HCT116 (cell line): ENCODE data around the gene TNFRSF14. TPM values are rescaled to one million over a fixed set of nuclear protein-coding genes. Genes with fewer than 3 reads are reported as not detected.

Source experiments
- ATAC-seq: fragments of 200-7000 bp; cut with Tn5 transposase; 2 replicates; pipeline ENCODE4 v1.9.1; 2020; ENCODE audit warnings: mild to moderate bottlenecking, moderate library complexity
- BruUV-seq: library from RNA; stranded (reverse); fragments of 400-500 nt; replicated peaks from 2 replicates; lab custom pipeline; 2021; lab: Mats Ljungman, UMichigan
- CTCF ChIA-PET: fragments of 300-600 bp; sonication (Branson Sonifier 250); formaldehyde crosslinking; loops from one replicate; lab custom pipeline; 2021; ENCODE audit warnings: antibody characterized with exemption; lab: Charles Lee
- POLR2A ChIA-PET: fragments of 300-600, 350-600 bp; sonication (Branson Sonifier 250); formaldehyde crosslinking; loops from one replicate; lab custom pipeline; 2021; ENCODE audit warnings: antibody characterized with exemption; lab: Charles Lee
- RAD21 ChIA-PET, 2 experiments: fragments of 300-600 bp; sonication (Branson Sonifier 250); formaldehyde crosslinking; loops; one replicate each; lab custom pipeline; 2023; ENCODE audit warnings: low total read pairs in 2 of 2; ENCODE audit not compliant: uncharacterized antibody in 2 of 2, unreplicated experiment in 2 of 2, low non-redundant PET in 1 of 2; lab: Charles Lee
- DNase-seq: peaks from one replicate; pipeline ENCODE4 v3.0.0-alpha.2; 2010; ENCODE audit warnings: low read depth, low spot score
- H2AFZ ChIP-seq: fragments of 200-600 bp; shearing (Covaris generic), sonication (generic); 2 replicates; pipeline ENCODE4 v1.6.1; 2017; ENCODE audit warnings: low read depth, mixed run types, mixed read lengths, antibody characterized with exemption, low read length; ENCODE audit not compliant: poor library complexity, severe bottlenecking
- H3K27ac ChIP-seq: 2 replicates; pipeline ENCODE4 v1.5.1; 2012; ENCODE audit warnings: low read depth, low read length
- H3K27me3 ChIP-seq: fragments of 200-600 bp; sonication (generic); 2 replicates; pipeline ENCODE4 v1.6.1; 2016; ENCODE audit warnings: mixed run types, low read length, mixed read lengths; ENCODE audit not compliant: insufficient read depth
- H3K36me3 ChIP-seq, 2 experiments: fragments of 200-500 bp in 1 of 2; fragments of 200-600 bp in 1 of 2; sonication (Bioruptor generic) in 1 of 2; sonication (generic) in 1 of 2; 2 replicates each; pipeline versions ENCODE4 v1.5.1 to v1.6.1; 2014 to 2016; ENCODE audit warnings: low read length in 2 of 2, inconsistent platforms in 1 of 2, mixed read lengths in 1 of 2, mixed run types in 1 of 2; ENCODE audit not compliant: insufficient read depth in 2 of 2, control insufficient read depth in 1 of 2
- H3K4me1 ChIP-seq, 2 experiments: fragments of 200-600 bp in 1 of 2; sonication (generic) in 1 of 2; 2 replicates each; pipeline versions ENCODE4 v1.5.1 to v1.6.1; 2012 to 2017; ENCODE audit warnings: low read length in 2 of 2, inconsistent platforms in 1 of 2, mild to moderate bottlenecking in 1 of 2, mixed read lengths in 1 of 2, mixed run types in 1 of 2, moderate library complexity in 1 of 2; ENCODE audit not compliant: insufficient read depth in 2 of 2, control insufficient read depth in 1 of 2
- H3K4me2 ChIP-seq: fragments of 200-600 bp; sonication (generic); 2 replicates; pipeline ENCODE4 v1.6.1; 2017; ENCODE audit warnings: mixed run types, low read length, mixed read lengths
- H3K4me3 ChIP-seq, 2 experiments: fragments of 200-600 bp in 1 of 2; sonication (generic) in 1 of 2; replicated peaks in 1 of 2; 2 replicates each; pipeline ENCODE4 v1.5.1; 2011 to 2016; ENCODE audit warnings: low read length in 2 of 2, control low read depth in 1 of 2, low read depth in 1 of 2, mild to moderate bottlenecking in 1 of 2, mixed read lengths in 1 of 2, mixed run types in 1 of 2
- H3K79me2 ChIP-seq: fragments of 200-600 bp; sonication (generic); 2 replicates; pipeline ENCODE4 v1.6.1; 2017; ENCODE audit warnings: mild to moderate bottlenecking, mixed run types, low read length, moderate library complexity, mixed read lengths; ENCODE audit not compliant: insufficient read depth
- H3K9ac ChIP-seq: fragments of 200-600 bp; sonication (generic); 2 replicates; pipeline ENCODE4 v1.6.1; 2016; ENCODE audit warnings: low read length, mixed read lengths
- H3K9me2 ChIP-seq: fragments of 200-600 bp; sonication (generic), shearing (Covaris generic); 2 replicates; pipeline ENCODE4 v1.6.1; 2017; ENCODE audit warnings: mixed run types, mild to moderate bottlenecking, moderate library complexity; ENCODE audit not compliant: insufficient read depth
- H3K9me3 ChIP-seq, 2 experiments: fragments of 200-500 bp in 1 of 2; fragments of 200-600 bp in 1 of 2; sonication (Bioruptor generic) in 1 of 2; sonication (generic) in 1 of 2; 2 replicates each; pipeline ENCODE4 v1.6.1; 2014 to 2017; ENCODE audit warnings: low read length in 2 of 2, mixed read lengths in 2 of 2, inconsistent platforms in 1 of 2, low read depth in 1 of 2, mild to moderate bottlenecking in 1 of 2, mixed run types in 1 of 2, moderate library complexity in 1 of 2; ENCODE audit not compliant: control insufficient read depth in 1 of 2, insufficient read depth in 1 of 2
- H4K20me1 ChIP-seq: fragments of 200-600 bp; sonication (generic), shearing (Covaris generic); 2 replicates; pipeline ENCODE4 v1.6.1; 2017; ENCODE audit warnings: mixed run types, mild to moderate bottlenecking, moderate library complexity; ENCODE audit not compliant: insufficient read depth
- CBX3 ChIP-seq: IDR thresholded peaks from 2 replicates; pipeline ENCODE4 v1.6.1; 2012; ENCODE audit warnings: low read depth
- CTCF ChIP-seq, 3 experiments: fragments of 200-600 bp in 1 of 3; sonication (generic) in 1 of 3; IDR thresholded peaks in 2 of 3; conservative IDR thresholded peaks in 1 of 3; 2 replicates each; pipeline ENCODE4 v1.5.1; 2012 to 2017; ENCODE audit warnings: low read depth in 2 of 3, low read length in 2 of 3, antibody characterized with exemption in 1 of 3, borderline replicate concordance in 1 of 3, control low read depth in 1 of 3, mild to moderate bottlenecking in 1 of 3, mixed read lengths in 1 of 3, mixed run types in 1 of 3, moderate library complexity in 1 of 3; ENCODE audit not compliant: insufficient read depth in 1 of 3
- EGR1 ChIP-seq: IDR thresholded peaks from 2 replicates; pipeline ENCODE4 v1.6.1; 2012; ENCODE audit warnings: low read depth
- ELF1 ChIP-seq: IDR thresholded peaks from 2 replicates; pipeline ENCODE4 v1.6.1; 2012; ENCODE audit warnings: low read depth, borderline replicate concordance
- EZH2 ChIP-seq: fragments of 200-600 bp; sonication (generic); IDR thresholded peaks from 2 replicates; pipeline ENCODE4 v1.6.1; 2017; ENCODE audit warnings: antibody characterized with exemption, mixed run types
- FOSL1 ChIP-seq: IDR thresholded peaks from 2 replicates; pipeline ENCODE4 v1.6.1; 2012; ENCODE audit warnings: low read depth
- JUND ChIP-seq: IDR thresholded peaks from 2 replicates; pipeline ENCODE4 v1.6.1; 2012
- SIN3A ChIP-seq: IDR thresholded peaks from 2 replicates; pipeline ENCODE4 v1.6.1; 2012; ENCODE audit warnings: low read depth
- SP1 ChIP-seq: IDR thresholded peaks from 2 replicates; pipeline ENCODE4 v1.6.1; 2012; ENCODE audit warnings: low read depth
- YY1 ChIP-seq: IDR thresholded peaks from 2 replicates; pipeline ENCODE4 v1.6.1; 2011; ENCODE audit warnings: low read length, low read depth, moderate library complexity, mild to moderate bottlenecking; ENCODE audit not compliant: insufficient replicate concordance; ENCODE audit errors: extremely low read depth
- intact Hi-C: fragments of 100-400 bp; cut with micrococcal nuclease; formaldehyde crosslinking; loops from 2 replicates; pipeline ENCODE4 v1.10.0; 2022
- total RNA-seq: library from RNA; stranded (reverse); gene quantifications from one replicate; pipeline ENCODE4 v1.2.1, GENCODE V29; 2021; ENCODE audit not compliant: unreplicated experiment
- TF ChIP-seq, protein P1 (sequence below): IDR thresholded peaks from 2 replicates; pipeline ENCODE4 v1.6.1; 2012; ENCODE audit warnings: low read depth
- TF ChIP-seq, protein P2 (sequence below): IDR thresholded peaks from 2 replicates; pipeline ENCODE4 v1.6.1; 2012
- TF ChIP-seq, protein P3 (sequence below): IDR thresholded peaks from 2 replicates; pipeline ENCODE4 v1.6.1; 2012

Gene TNFRSF14
- total RNA-seq, 1 experiment from 2014 or later = 0.66 TPM

GRCh38 chr1:2547210-2548067 lies 8.7 kb upstream of the TNFRSF14 start:
- Histone ChIP-seq H3K79me2 (no peaks in the 10 kb centered on the region), H3K4me1 (peaks cover 24 to 44% of the 10 kb centered on the region in 2 experiments), H2AFZ (no peak overlapping the region), H3K4me2 (peak overlapping the region; percentile 97), H3K27ac (peak overlapping the region; percentile 93), H3K9ac (peak overlapping the region; percentile 82), H4K20me1 (no peaks in the 10 kb centered on the region), H3K9me3 (no peaks in the 10 kb centered on the region), H3K27me3 (no peaks in the 10 kb centered on the region), H3K9me2 (no peaks in the 10 kb centered on the region), H3K36me3 (no peaks in the 10 kb centered on the region), H3K4me3 (peak overlapping the region; percentile 66 to 70)
- BruUV-seq = no TSS peak
- TF ChIP-seq JUND = no peak
- no peak for TF ChIP-seq SP1
- TF ChIP-seq EGR1 = no peak
- TF ChIP-seq, protein P1, sequence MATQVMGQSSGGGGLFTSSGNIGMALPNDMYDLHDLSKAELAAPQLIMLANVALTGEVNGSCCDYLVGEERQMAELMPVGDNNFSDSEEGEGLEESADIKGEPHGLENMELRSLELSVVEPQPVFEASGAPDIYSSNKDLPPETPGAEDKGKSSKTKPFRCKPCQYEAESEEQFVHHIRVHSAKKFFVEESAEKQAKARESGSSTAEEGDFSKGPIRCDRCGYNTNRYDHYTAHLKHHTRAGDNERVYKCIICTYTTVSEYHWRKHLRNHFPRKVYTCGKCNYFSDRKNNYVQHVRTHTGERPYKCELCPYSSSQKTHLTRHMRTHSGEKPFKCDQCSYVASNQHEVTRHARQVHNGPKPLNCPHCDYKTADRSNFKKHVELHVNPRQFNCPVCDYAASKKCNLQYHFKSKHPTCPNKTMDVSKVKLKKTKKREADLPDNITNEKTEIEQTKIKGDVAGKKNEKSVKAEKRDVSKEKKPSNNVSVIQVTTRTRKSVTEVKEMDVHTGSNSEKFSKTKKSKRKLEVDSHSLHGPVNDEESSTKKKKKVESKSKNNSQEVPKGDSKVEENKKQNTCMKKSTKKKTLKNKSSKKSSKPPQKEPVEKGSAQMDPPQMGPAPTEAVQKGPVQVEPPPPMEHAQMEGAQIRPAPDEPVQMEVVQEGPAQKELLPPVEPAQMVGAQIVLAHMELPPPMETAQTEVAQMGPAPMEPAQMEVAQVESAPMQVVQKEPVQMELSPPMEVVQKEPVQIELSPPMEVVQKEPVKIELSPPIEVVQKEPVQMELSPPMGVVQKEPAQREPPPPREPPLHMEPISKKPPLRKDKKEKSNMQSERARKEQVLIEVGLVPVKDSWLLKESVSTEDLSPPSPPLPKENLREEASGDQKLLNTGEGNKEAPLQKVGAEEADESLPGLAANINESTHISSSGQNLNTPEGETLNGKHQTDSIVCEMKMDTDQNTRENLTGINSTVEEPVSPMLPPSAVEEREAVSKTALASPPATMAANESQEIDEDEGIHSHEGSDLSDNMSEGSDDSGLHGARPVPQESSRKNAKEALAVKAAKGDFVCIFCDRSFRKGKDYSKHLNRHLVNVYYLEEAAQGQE = no peak
- no peak for TF ChIP-seq CBX3
- TF ChIP-seq ELF1 = no peak
- TF ChIP-seq, protein P2, sequence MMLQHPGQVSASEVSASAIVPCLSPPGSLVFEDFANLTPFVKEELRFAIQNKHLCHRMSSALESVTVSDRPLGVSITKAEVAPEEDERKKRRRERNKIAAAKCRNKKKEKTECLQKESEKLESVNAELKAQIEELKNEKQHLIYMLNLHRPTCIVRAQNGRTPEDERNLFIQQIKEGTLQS = no peak
- no peak for TF ChIP-seq SIN3A
- no peak for TF ChIP-seq CTCF (IDR thresholded peaks at IDR 0.05 in 2 of 3, conservative IDR thresholded peaks at IDR 0.05 in 1 of 3; ENCODE audit: borderline replicate concordance in 1 of 3, insufficient read depth in 1 of 3, low read depth in 2 of 3, low read length in 2 of 3)
- TF ChIP-seq, protein P3, sequence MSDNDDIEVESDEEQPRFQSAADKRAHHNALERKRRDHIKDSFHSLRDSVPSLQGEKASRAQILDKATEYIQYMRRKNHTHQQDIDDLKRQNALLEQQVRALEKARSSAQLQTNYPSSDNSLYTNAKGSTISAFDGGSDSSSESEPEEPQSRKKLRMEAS = no peak
- TF ChIP-seq EZH2 = no peak
- TF ChIP-seq FOSL1 = no peak
- no peak for TF ChIP-seq YY1
- DNase-seq (no peak), ATAC-seq (no peak; the same call in 1 of the 2 replicates)
- ChIA-PET POLR2A (interaction anchor here (0.8 to 1.6 kb wide), 3 partner anchors 21 to 134 kb away, joined by 3 to 6 read pairs (median 4); partner anchors contain the start of gene PANK4), CTCF (interaction anchor here (0.9 to 2.4 kb wide), 6 partner anchors 22 to 352 kb away, joined by 3 to 13 read pairs (median 6); partner anchors contain the start of genes FAAP20, PANK4 and PEX10), RAD21 (interaction anchor here in 1 of 2 experiments (0.6 to 1.3 kb wide), 2 partner anchors 39 to 133 kb away, joined by 5 read pairs; no protein-coding TSS in a partner anchor)
- intact Hi-C loops = loop anchor here (1.0 to 2.0 kb wide), 4 partner anchors 95 to 352 kb away; no protein-coding TSS in a partner anchor
